Measurements from ENCODE around the gene KCNA1. TPM values are rescaled to one million over a fixed set of nuclear protein-coding genes. Genes with fewer than 3 reads are reported as not detected.

KCNA1 gene
- total RNA-seq, 4 donors from 2014 or later: not detected

DNA sequence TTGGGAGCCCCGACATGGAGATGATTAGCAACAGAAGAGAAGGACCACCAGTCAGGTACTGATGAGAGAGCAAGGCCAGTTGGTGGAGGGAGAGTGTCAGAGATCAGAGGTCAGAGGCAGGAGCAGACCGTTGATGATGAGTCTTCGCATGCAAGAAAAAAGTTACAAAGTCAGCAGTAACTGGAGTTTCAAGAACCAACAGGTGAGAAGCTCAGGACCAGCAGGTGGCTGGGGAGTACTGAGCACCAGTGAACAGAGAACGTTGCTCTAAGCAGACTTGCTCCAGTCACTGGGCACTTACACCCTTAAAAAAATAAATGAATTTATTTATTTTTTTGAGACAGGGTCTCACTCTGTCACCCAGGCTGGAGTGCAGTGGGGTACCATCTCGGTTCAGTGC, 44.5 kb upstream of the KCNA1 start:
- peaks cover 0 to 6% (median 5%) of the 10 kb centered on the region in 3 donors for H3K27me3 ChIP-seq
- no peak overlapping the region for H3K27ac ChIP-seq
- intact Hi-C loops (cut with DNase I; ENCODE audit: low total_unique reads) (no loop called here), in situ Hi-C loops (cut with MboI; ENCODE audit: low sequenced_read_pairs in 4 of 4) (loop anchor here in 1 of 4 donors (10.0 to 25.0 kb wide), 3 partner anchors 130 to 572 kb away; partner anchors contain the start of gene NTF3)
- no peaks in the 10 kb centered on the region for H3K36me3 ChIP-seq
- no peak for ATAC-seq
- no peaks in the 10 kb centered on the region for H3K9me3 ChIP-seq
- DNase-seq: no peak
- no peak for TF ChIP-seq POLR2A (IDR thresholded peaks at IDR 0.05)
- TF ChIP-seq, protein P1, sequence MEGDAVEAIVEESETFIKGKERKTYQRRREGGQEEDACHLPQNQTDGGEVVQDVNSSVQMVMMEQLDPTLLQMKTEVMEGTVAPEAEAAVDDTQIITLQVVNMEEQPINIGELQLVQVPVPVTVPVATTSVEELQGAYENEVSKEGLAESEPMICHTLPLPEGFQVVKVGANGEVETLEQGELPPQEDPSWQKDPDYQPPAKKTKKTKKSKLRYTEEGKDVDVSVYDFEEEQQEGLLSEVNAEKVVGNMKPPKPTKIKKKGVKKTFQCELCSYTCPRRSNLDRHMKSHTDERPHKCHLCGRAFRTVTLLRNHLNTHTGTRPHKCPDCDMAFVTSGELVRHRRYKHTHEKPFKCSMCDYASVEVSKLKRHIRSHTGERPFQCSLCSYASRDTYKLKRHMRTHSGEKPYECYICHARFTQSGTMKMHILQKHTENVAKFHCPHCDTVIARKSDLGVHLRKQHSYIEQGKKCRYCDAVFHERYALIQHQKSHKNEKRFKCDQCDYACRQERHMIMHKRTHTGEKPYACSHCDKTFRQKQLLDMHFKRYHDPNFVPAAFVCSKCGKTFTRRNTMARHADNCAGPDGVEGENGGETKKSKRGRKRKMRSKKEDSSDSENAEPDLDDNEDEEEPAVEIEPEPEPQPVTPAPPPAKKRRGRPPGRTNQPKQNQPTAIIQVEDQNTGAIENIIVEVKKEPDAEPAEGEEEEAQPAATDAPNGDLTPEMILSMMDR (IDR thresholded peaks at IDR 0.05 in 4 of 5, conservative IDR thresholded peaks at IDR 0.05 in 1 of 5): no peak
- no peak overlapping the region for H3K4me3 ChIP-seq
- no peaks in the 10 kb centered on the region for H3K4me1 ChIP-seq

DNA sequence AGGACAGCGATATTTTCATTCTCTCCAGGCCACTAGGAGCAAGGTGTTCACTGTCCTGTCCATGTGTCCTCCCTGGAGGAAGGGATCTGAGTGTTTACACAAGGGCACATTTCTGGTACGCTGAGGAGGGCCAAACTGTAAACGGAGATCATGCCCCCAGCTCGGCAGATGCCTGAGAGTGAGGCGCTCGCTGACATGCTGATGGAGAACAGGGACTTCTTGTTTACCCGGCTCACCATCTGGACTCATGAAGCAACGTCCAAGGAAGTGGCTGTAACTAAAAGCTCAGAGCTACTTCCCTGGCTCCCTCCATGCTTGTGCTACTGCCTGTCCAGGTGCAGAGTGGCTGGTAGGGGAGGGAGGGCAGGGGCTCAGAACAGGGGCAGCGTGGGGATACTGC, 43.4 kb upstream of the KCNA1 start:
- Histone ChIP-seq H3K27ac (no peak overlapping the region), H3K36me3 (no peaks in the 10 kb centered on the region), H3K4me1 (no peaks in the 10 kb centered on the region), H3K4me3 (no peak overlapping the region), H3K9me3 (no peaks in the 10 kb centered on the region), H3K27me3 (peaks cover 0 to 14% (median 6%) of the 10 kb centered on the region in 3 donors)
- TF ChIP-seq, protein P1 (IDR thresholded peaks at IDR 0.05 in 4 of 5, conservative IDR thresholded peaks at IDR 0.05 in 1 of 5): no peak
- TF ChIP-seq POLR2A (IDR thresholded peaks at IDR 0.05): no peak
- in situ Hi-C loops (cut with MboI; ENCODE audit: low sequenced_read_pairs in 4 of 4) (loop anchor here in 1 of 4 donors (10.0 to 25.0 kb wide), 3 partner anchors 129 to 571 kb away; partner anchors contain the start of gene NTF3), intact Hi-C loops (cut with DNase I; ENCODE audit: low total_unique reads) (no loop called here)
- ATAC-seq (no peak), DNase-seq (no peak)

DNA sequence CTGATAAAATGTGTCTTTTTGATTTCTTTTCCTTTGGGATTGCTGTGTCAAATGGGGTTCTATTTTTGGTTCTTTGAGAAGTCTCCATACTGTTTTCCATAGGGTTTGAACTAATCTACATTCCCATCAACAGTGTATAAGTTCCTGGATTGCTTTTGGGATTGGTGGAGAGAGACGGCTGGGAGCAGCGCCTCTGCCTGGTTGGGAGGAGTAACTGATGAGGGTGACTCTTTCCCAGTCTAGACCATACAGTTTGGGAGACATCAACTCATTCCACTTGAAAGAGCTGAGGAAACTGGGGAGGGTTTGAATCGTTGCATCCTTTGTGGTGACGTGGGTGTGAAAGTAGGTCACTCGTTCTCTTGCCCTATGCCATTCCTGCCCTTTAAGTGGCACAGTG, 42.3 kb upstream of the KCNA1 start:
- Histone ChIP-seq H3K36me3 (no peaks in the 10 kb centered on the region), H3K27me3 (peaks cover 0 to 23% (median 9%) of the 10 kb centered on the region in 3 donors), H3K27ac (no peak overlapping the region), H3K9me3 (no peaks in the 10 kb centered on the region), H3K4me1 (no peaks in the 10 kb centered on the region), H3K4me3 (no peak overlapping the region)
- intact Hi-C loops (cut with DNase I; ENCODE audit: low total_unique reads): no loop called here
- ATAC-seq (no peak), DNase-seq (no peak)
- TF ChIP-seq POLR2A (IDR thresholded peaks at IDR 0.05): no peak
- TF ChIP-seq, protein P1 (IDR thresholded peaks at IDR 0.05 in 4 of 5, conservative IDR thresholded peaks at IDR 0.05 in 1 of 5): no peak
- in situ Hi-C loops (cut with MboI; ENCODE audit: low sequenced_read_pairs in 4 of 4): loop anchor here in 1 of 4 donors (10.0 to 25.0 kb wide), 3 partner anchors 127 to 570 kb away; partner anchors contain the start of gene NTF3

DNA sequence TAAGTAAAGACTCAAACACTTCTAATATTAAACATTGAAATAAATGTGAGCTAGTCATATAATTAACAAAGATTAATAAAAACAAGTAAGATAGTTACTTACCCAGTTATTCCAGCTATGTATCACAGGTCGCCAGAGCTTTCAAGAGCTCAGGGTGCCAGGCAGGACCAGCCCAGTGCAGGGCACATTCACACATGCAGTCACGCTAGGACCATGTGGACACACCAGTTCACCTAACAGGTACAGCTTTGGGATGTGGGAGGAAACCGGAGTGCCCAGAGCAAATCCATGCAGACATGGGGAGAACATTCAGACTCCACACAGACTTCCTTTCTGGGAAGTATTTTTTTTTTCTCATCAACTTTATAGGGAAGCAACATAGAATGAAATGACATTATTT, 39.3 kb upstream of the KCNA1 start:
- no peaks in the 10 kb centered on the region for H3K9me3 ChIP-seq
- no peaks in the 10 kb centered on the region for H3K4me1 ChIP-seq
- H3K27me3 ChIP-seq: peaks cover 0 to 23% (median 9%) of the 10 kb centered on the region in 3 donors
- DNase-seq: no peak
- TF ChIP-seq, protein P1 (IDR thresholded peaks at IDR 0.05 in 4 of 5, conservative IDR thresholded peaks at IDR 0.05 in 1 of 5): no peak
- no peak for TF ChIP-seq POLR2A (IDR thresholded peaks at IDR 0.05)
- H3K27ac ChIP-seq: no peak overlapping the region
- H3K4me3 ChIP-seq: no peak overlapping the region
- in situ Hi-C loops (cut with MboI; ENCODE audit: low sequenced_read_pairs in 4 of 4) (loop anchor here in 1 of 4 donors (25.0 kb wide), 1 partner anchor 567 kb away; the partner anchor contains the start of gene NTF3), intact Hi-C loops (cut with DNase I; ENCODE audit: low total_unique reads) (no loop called here)
- no peaks in the 10 kb centered on the region for H3K36me3 ChIP-seq
- no peak for ATAC-seq

DNA sequence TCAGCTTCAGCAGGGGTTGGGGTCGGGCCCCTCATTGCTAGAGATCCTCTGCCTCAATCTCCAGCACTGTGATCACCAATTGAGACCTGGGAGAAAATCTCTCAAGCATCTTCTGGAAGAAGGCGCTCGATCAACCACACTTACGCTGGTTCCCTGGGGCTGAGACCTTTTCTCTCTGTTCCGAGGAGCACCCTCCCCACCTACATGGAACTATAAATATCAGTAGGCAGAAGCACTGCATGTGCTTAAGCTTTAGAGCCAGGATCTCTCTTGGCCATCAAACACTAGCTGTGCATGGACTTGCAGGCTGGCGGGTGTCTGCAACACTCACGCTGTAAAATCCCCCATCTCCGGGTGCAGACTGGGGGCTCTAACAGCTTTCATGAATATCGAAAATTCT, 38.2 kb upstream of the KCNA1 start:
- DNase-seq: no peak
- Histone ChIP-seq H3K27me3 (peaks cover 0 to 18% (median 9%) of the 10 kb centered on the region in 3 donors), H3K9me3 (no peaks in the 10 kb centered on the region), H3K4me3 (no peak overlapping the region), H3K4me1 (no peaks in the 10 kb centered on the region), H3K36me3 (no peaks in the 10 kb centered on the region), H3K27ac (no peak overlapping the region)
- no peak for ATAC-seq
- in situ Hi-C loops (cut with MboI; ENCODE audit: low sequenced_read_pairs in 4 of 4): loop anchor here in 1 of 4 donors (25.0 kb wide), 1 partner anchor 566 kb away; the partner anchor contains the start of gene NTF3
- intact Hi-C loops (cut with DNase I; ENCODE audit: low total_unique reads): no loop called here
- TF ChIP-seq, protein P1 (IDR thresholded peaks at IDR 0.05 in 4 of 5, conservative IDR thresholded peaks at IDR 0.05 in 1 of 5): no peak
- TF ChIP-seq POLR2A (IDR thresholded peaks at IDR 0.05): no peak
